GM12891 (cell line): Measurements from ENCODE around the gene MYO1F.
A peak's percentile ranks its signal among the peaks of the same experiment; 100 is the strongest.
"Not testable (repeated sequence)": the region's sequence is repeated elsewhere in the genome, so short reads cannot be mapped to it uniquely, and the experiment has no call there.

Source experiments
- DNase-seq: peaks from one replicate; pipeline ENCODE4 v3.0.0; 2011; ENCODE audit warnings: low spot score; ENCODE audit not compliant: insufficient read length
- FAIRE-seq: peaks from 2 replicates; lab custom pipeline; 2011; peaks lifted over from hg19 to GRCh38; lab: Jason Lieb, UNC
- PAX5 ChIP-seq: IDR thresholded peaks from 2 replicates; pipeline ENCODE4 v1.6.1; 2011; ENCODE audit warnings: low read length, moderate library complexity, mild to moderate bottlenecking; ENCODE audit not compliant: insufficient read depth, severe bottlenecking
- POLR2A ChIP-seq: IDR thresholded peaks from 2 replicates; pipeline ENCODE4 v1.6.1; 2011; ENCODE audit warnings: low read depth, low read length, control low read depth
- POLR2AphosphoS5 ChIP-seq: IDR thresholded peaks from 2 replicates; pipeline ENCODE4 v1.6.1; 2011; ENCODE audit warnings: low read depth, low read length, control low read depth
- POU2F2 ChIP-seq: IDR thresholded peaks from 2 replicates; pipeline ENCODE4 v1.6.1; 2011; ENCODE audit warnings: low read depth, mild to moderate bottlenecking, control low read depth, low read length, moderate library complexity
- SPI1 ChIP-seq: IDR thresholded peaks from 2 replicates; pipeline ENCODE4 v1.6.1; 2011; ENCODE audit warnings: low read depth, low read length, control low read depth
- TAF1 ChIP-seq: IDR thresholded peaks from 2 replicates; pipeline ENCODE4 v1.6.1; 2011; ENCODE audit warnings: low read depth, low read length, control low read depth

Gene MYO1F

GRCh38 chr19:8580710-8581281, 3.6 kb upstream of the MYO1F start:
- no peak for TF ChIP-seq TAF1
- 0 out of 2 replicates have a peak, but pooled peaks have one; percentile 11 for TF ChIP-seq POU2F2
- TF ChIP-seq SPI1 = 0 out of 2 replicates have a peak, but pooled peaks have one; percentile 1
- peak; percentile 92 for FAIRE-seq
- peak; percentile 71 for DNase-seq

- TF ChIP-seq POU2F2 (peak; percentile 52; the same call in 1 of the 2 replicates), SPI1 (no peak)
- peak; percentile 74 for FAIRE-seq
- peak; percentile 64 for DNase-seq
Measured at GRCh38 chr19:8578642-8579265, 1.5 kb upstream of the MYO1F start.

- DNase-seq (no peak), FAIRE-seq (no peak)
- TF ChIP-seq PAX5 = no peak
- TF ChIP-seq SPI1 = no peak
- no peak for TF ChIP-seq TAF1
- no peak for TF ChIP-seq POU2F2
- TF ChIP-seq POLR2A = no peak
Measured at GRCh38 chr19:8577741-8578140, 499 bp upstream of the MYO1F start.

- peak; percentile 88 for FAIRE-seq
- no peak for DNase-seq
- TF ChIP-seq SPI1 = peak; percentile 51
- no peak for TF ChIP-seq POU2F2
Measured at GRCh38 chr19:8576273-8576993, 809 bp downstream of the MYO1F start.

- no peak for TF ChIP-seq TAF1
- TF ChIP-seq POLR2AphosphoS5 = no peak
- TF ChIP-seq SPI1 = no peak
- TF ChIP-seq PAX5 = no peak
- TF ChIP-seq POLR2A = no peak
- no peak for TF ChIP-seq POU2F2
- no peak for FAIRE-seq
- DNase-seq = no peak
Measured at GRCh38 chr19:8575467-8575997, 1.7 kb downstream of the MYO1F start.

GRCh38 chr19:8574619-8574922, 2.7 kb downstream of the MYO1F start:
- not testable (repeated sequence) for FAIRE-seq, DNase-seq

GRCh38 chr19:8573316-8573715, 3.9 kb downstream of the MYO1F start:
- peak; percentile 16 for FAIRE-seq
- no peak for TF ChIP-seq POLR2AphosphoS5
- no peak for DNase-seq

- FAIRE-seq = peak; percentile 78
- DNase-seq = no peak
- TF ChIP-seq SPI1 (peak; percentile 54), TAF1 (no peak)
Measured at GRCh38 chr19:8571006-8571411, 6.2 kb downstream of the MYO1F start.

- DNase-seq (peak; percentile 84), FAIRE-seq (peak; percentile 95)
- TF ChIP-seq POLR2AphosphoS5 (no peak), PAX5 (no peak), POU2F2 (peak; percentile 51; the same call in 1 of the 2 replicates), TAF1 (no peak), SPI1 (no peak), POLR2A (no peak)
Measured at GRCh38 chr19:8569066-8569771, 8.0 kb downstream of the MYO1F start.

GRCh38 chr19:8567522-8568172, 9.6 kb downstream of the MYO1F start:
- no peak for FAIRE-seq
- TF ChIP-seq POLR2A (no peak), PAX5 (no peak), TAF1 (no peak), POLR2AphosphoS5 (no peak), POU2F2 (no peak), SPI1 (no peak)
- DNase-seq = no peak
